ENCODE measurements around the gene CLCN5.

DNA sequence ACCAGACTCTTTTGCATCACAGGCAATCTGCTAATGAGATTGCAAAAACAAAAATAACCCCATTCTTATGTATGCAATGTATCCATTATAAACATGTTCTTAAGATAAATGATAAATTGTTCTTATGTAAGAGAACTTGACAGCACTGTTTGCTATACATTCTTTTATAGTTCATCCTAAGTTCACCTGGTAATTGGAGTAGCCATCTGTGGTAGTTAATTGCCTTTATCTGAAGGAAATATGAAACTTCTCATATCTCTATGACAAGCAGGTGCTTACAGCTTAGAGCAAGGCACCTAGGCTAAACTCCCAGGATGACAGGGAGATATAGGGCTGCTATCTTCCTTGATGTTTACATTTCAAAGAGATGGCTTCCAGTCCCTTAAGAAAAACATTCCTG is 21.3 kb upstream of the CLCN5 start:
- TF ChIP-seq EZH2 (IDR thresholded peaks at IDR 0.05; ENCODE audit: borderline replicate concordance), result no peak
- TF ChIP-seq, protein P1, sequence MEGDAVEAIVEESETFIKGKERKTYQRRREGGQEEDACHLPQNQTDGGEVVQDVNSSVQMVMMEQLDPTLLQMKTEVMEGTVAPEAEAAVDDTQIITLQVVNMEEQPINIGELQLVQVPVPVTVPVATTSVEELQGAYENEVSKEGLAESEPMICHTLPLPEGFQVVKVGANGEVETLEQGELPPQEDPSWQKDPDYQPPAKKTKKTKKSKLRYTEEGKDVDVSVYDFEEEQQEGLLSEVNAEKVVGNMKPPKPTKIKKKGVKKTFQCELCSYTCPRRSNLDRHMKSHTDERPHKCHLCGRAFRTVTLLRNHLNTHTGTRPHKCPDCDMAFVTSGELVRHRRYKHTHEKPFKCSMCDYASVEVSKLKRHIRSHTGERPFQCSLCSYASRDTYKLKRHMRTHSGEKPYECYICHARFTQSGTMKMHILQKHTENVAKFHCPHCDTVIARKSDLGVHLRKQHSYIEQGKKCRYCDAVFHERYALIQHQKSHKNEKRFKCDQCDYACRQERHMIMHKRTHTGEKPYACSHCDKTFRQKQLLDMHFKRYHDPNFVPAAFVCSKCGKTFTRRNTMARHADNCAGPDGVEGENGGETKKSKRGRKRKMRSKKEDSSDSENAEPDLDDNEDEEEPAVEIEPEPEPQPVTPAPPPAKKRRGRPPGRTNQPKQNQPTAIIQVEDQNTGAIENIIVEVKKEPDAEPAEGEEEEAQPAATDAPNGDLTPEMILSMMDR (IDR thresholded peaks at IDR 0.05; ENCODE audit: poor library complexity), result no peak
